ENCODE measurements around the gene UQCRQ.

DNA sequence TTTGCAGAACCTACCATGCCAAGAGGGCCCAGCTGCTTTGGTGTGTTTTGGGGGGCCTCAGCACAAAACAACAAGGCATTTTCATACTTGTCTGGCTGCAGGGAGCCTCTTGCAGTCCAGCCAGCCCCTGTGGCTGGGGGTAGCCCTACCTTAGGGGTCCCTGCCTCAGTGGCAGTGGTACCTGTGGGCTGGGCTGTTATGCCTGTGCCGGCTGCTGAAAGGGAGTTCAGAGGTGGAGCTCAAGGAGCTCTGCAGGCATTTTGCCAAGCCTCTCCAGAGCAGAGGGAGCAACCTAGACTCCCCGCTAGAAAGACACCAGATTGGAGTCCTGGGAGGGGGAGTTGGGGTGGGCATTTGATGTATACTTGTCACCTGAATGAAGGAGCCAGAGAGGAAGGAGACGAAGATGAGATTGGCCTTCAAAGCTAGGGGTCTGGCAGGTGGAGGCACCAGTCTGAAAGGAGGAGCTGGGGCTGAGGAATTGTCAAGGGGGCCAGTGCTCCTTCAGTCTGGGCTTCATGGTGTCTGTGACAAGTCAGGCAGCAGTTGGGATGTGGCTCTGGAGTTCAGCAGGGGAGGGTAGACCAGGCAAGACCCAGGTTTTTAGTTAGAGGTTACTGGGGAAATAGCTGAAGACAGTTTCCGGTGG is 37.5 kb upstream of the UQCRQ start:
- TF ChIP-seq, protein P1, sequence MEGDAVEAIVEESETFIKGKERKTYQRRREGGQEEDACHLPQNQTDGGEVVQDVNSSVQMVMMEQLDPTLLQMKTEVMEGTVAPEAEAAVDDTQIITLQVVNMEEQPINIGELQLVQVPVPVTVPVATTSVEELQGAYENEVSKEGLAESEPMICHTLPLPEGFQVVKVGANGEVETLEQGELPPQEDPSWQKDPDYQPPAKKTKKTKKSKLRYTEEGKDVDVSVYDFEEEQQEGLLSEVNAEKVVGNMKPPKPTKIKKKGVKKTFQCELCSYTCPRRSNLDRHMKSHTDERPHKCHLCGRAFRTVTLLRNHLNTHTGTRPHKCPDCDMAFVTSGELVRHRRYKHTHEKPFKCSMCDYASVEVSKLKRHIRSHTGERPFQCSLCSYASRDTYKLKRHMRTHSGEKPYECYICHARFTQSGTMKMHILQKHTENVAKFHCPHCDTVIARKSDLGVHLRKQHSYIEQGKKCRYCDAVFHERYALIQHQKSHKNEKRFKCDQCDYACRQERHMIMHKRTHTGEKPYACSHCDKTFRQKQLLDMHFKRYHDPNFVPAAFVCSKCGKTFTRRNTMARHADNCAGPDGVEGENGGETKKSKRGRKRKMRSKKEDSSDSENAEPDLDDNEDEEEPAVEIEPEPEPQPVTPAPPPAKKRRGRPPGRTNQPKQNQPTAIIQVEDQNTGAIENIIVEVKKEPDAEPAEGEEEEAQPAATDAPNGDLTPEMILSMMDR (IDR thresholded peaks at IDR 0.05): no peak
- TF ChIP-seq POLR2A (IDR thresholded peaks at IDR 0.05): no peak

All from heart left ventricle (tissue), 13 donors.